RPMI7951 (cell line): Measurements from ENCODE around the gene RNF144B. TPM values are rescaled to one million over a fixed set of nuclear protein-coding genes. Genes with fewer than 3 reads are reported as not detected.
A peak's percentile ranks its signal among the peaks of the same experiment; 100 is the strongest.
"Not testable (repeated sequence)": the region's sequence is repeated elsewhere in the genome, so short reads cannot be mapped to it uniquely, and the experiment has no call there.

Source experiments
- DNase-seq: peaks from one replicate; pipeline ENCODE4 v3.0.0-alpha.2; 2012; ENCODE audit warnings: low read depth
- total RNA-seq: library from RNA; depleted of rRNA; stranded (reverse); fragments of >200 nt; shearing (Covaris generic); gene quantifications from 2 replicates; pipeline ENCODE4 v1.2.3, GENCODE V29; 2014

Gene RNF144B
- total RNA-seq, 1 experiment from 2014 or later = not detected

- no peak for DNase-seq
Measured at GRCh38 chr6:18371010-18371409, 16.1 kb upstream of the RNF144B start.

GRCh38 chr6:18371656-18372055 is 15.5 kb upstream of the RNF144B start:
- no peak for DNase-seq

DNA sequence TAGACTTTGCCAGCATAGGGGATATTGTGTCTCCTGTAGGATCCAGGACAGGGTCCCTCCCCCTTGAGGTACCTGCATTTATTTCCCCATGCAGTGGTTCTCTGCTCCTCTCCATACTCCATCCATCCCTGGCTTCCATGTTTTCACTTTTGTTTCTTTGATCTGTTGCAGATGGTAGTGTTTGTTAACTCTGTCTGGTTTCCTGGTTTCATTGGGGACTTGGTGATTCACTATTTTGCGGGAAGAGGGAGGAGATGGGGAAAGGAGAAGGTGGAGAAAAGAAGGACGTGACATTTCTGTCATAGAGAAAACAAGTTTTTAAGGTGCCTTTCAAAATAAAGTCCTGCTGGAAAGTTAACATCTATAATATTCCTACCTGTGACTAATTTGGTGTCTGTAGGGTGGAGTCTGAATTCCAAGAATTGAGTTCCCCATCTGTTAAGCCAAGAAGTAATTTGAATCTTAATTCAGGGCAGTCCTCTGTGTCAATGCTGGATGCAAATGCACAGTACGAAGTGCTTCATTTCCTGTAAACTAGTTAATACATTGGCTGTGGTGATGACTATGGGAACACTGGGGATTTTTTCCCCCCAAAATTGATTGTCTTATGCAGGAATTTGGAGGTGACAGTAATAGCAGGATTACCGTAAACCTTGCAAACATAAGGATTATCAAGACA is 6.9 kb upstream of the RNF144B start:
- DNase-seq = no peak

DNA sequence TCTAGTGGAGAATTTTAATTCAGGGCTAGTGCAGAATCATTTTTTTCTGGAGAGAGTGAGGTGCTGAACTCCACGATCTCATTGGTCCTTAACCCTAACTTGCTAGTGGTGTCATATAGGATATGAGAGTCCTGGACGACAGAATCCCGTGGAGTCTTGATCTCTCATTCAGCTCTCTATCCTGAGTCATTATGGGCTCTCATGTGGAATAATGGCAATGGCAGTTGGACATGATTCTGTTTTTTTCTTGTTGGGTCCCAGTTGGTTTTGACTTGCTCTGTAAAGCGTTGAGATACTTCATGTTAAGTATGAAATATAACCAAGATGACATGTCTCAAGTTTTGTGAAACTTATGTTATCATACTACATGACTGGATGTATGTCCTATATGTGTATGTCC is 6.3 kb upstream of the RNF144B start:
- DNase-seq = no peak

GRCh38 chr6:18383441-18383840 is 3.7 kb upstream of the RNF144B start:
- no peak for DNase-seq

DNA sequence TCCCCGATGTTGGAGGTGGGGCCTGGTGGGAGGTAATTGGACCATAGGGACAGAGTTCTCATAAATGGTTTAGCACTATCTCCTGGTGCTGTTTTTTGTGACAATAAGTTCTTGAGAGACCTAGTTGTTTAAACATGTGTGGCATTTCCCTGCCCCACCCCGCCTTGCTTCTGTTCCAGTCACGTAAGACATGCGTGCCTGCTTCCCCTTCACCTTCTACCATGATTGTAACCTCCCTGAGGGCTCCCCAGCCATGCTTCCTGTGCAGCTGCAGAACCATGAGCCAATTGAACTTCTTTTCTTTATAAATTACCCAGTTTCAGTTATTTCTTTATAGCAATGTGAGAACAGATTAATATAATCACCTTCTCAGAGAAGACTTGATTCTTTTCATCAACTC is 2.5 kb upstream of the RNF144B start:
- no peak for DNase-seq

- DNase-seq = no peak
Measured at GRCh38 chr6:18386298-18386976, 713 bp upstream of the RNF144B start.

DNA sequence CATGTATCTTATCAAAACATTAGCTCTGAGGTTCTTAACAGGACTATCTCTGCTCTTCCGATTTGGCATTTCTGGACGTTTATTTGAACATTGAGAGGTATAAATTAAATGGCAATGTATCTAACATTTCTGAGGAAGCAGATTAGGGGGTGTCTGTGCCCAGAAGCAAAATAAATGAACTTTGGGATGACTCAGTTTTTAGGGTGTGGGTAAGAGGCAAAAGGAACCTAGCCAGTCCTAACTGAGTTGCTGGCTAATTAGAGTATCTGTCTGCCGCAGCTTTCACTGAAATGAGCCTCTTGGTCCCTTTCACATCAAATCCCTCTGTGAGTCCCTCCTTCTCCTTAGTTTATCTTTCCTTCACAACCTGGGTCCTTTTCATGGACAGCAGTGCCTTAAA is 1.1 kb downstream of the RNF144B start:
- no peak for DNase-seq

DNA sequence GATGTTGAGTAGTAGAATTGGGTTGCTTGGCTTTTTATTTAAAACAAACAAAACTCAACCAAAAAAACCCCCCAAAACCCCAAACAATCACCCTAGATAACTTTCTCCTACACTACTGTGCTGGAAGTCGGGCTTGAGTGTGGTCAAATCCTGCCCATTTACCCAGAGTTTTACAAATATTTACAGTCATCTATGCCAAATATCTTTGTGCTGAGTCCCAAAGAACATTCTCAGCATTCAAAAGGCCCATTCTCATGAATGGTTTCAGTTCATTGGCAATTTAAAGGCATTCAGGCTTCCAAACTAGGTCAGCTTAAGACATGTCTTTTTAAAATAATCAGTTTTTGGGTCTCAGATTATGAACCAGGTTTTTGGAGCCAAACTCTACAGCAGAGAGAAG is 1.8 kb downstream of the RNF144B start:
- no peak for DNase-seq

GRCh38 chr6:18389479-18389878 is 2.3 kb downstream of the RNF144B start:
- no peak for DNase-seq

DNA sequence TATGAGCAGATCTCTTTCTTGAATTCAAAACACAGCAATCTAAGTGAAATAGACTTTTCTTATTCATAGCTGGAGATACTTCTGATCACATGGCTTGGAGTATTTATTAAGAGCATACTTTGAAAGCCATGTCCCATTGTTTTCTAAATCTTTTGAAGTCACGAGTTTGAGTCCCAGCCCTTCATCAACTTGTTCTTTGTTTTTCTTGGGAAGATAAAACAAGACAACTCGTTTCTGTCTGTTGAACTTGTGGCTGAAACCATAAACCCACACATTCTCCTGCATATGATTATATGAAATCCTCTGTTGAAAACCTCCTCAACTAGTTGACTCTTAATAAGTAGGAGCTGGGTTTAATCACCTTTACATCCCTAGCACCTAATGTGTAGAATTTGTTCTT is 3.3 kb downstream of the RNF144B start:
- DNase-seq = no peak

- no peak for DNase-seq
Measured at GRCh38 chr6:18391023-18391422, 3.9 kb downstream of the RNF144B start.

DNA sequence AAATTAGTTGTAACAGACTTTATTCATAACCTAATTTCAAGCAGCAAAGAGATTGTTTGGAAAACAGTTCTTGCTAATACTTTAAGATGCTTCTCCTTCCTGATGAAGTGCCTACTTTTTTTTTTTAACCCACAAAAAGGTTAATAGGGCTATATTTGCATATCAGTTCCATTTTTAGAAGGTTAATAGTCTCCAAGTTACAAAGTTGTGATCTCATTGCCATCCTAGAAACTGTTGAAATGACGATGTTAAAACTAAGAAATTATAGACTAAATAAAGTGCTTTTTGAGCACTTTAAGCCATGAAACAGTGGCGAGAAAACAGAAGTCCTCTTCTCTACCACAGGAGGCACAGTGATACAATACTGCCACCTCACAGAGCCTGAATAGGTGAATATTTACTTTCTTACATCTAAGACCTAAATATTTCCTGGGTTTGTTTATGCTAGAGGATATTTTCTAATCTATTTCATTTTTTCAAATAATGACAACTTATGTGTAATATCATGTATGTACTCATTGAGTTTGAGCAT is 5.3 kb downstream of the RNF144B start:
- DNase-seq = no peak

GRCh38 chr6:18393698-18394097 is 6.5 kb downstream of the RNF144B start:
- no peak for DNase-seq

DNA sequence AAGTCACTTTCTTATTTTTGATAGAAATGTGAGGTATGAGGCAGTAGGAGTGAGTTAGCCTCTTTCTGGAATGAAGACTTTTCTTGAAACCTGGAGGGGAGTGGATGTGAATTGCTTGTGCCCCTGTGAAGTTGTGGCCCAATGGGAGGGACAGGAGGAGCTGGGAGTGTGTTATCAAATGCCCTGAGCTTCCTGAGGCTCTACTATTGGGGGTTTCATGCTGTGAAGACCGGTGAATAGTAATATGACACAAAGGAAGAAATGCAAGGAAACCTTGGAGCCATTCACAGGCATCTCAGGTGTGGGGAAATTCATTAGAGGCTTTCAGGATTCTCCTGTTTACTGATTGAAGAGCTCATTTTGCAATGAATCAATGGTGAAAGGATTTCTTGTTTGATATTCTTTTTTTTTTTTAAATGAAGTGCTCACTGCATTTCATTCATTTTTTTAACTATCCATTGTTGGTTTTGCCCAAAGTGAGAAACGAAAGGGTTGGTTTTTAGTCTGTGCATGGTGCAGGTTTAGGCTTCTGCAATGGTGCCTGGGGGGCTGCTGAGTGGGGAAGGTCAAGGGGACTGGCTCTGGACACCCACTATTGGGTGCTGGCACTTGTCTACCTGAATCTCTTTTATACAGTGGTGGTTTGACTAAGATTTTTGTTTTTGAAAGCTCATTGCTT is 8.2 kb downstream of the RNF144B start:
- DNase-seq = no peak

GRCh38 chr6:18395856-18396197 is 8.7 kb downstream of the RNF144B start:
- no peak for DNase-seq

GRCh38 chr6:18397701-18398100 is 10.6 kb downstream of the RNF144B start:
- DNase-seq = no peak

DNA sequence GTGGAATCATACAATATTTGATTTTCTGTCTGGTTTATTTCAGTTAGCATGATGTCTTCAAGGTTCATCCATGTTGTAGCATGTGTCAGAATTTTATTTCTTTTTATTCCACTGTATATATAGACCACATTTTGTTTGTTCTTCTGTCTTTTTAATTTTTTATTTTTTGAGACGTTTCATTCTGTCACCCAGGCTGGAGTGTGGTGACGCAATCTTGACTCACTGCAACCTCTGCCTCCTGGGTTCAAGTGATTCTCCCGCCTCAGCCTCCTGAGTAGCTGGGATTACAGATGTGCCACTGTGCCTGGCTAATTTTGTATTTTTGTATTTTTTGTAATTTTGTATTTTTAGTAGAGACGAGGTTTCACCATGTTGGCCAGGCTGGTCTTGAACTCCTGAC is 11.1 kb downstream of the RNF144B start:
- not testable (repeated sequence) for DNase-seq

DNA sequence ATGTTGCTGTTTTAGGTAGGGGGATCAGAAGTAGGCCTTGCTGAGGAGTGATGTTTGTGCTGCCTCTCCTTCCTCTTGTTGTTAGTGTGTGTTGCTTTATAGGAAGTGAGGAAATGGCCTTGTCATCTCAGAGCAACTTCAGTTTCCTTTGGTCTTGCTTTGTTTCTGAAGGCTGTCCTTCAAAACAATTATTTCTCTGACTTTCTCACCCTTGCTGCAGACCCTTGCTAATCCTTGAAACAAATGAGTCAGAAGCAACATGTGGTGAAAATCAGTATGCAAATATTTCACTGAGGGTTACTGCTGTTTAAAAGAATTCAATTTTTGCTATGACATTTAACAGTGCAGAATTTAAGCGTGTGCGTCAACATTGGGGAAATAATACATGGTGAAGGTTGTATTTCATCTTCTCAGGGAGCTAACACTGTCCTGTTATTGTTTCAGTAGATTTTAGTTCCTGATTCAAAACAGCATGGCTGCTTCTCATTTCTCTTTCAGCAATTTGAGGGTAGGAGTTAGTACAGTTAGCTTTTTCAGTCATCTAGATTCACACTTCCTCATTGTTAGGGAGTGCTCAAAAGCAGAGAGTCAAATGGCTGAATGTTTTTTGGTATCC is 13.8 kb downstream of the RNF144B start:
- DNase-seq = no peak

- DNase-seq = not testable (repeated sequence)
Measured at GRCh38 chr6:18404965-18405364, 17.8 kb downstream of the RNF144B start.

DNA sequence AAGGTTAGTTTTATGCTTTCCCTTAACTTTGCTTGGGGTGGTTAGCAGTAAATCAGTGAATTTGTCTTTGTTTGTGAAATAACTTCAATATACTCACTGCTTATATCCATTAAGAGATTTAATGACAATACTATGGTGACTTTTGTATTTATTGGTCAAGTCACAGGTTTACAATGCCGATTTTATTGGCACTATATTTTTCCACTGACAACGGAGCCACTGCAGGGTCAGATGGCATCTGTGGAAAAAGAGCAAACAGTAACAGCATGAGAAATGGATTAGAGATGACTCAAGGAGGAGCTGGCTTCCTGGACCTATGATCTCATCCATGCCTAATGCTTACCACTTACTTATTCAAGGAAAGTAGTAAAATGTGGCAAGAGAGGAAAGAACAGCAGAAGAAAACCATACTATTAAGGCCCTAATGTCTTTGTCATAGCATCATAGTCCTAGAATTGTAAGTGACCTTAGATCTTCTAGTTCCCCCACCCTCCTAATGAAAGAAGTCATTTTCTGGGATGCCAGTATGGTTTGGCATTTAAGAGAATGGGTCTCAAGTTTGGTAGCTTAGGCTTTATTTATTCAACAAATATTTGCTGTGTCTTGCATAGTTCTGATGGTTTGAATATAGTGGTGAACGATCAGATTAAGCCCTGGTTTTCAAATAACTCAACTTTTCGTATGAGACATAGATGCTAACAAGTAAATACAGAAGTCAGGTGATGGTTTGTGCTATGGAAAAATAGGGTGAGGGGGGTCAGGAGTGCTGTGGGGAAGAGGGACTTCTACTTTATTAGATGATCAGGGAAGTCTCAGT is 18.5 kb downstream of the RNF144B start:
- DNase-seq = peak; percentile 67
